Right cardiac atrium (tissue), 5 donors: ENCODE results near the gene FJX1. TPM values are rescaled to one million over a fixed set of nuclear protein-coding genes. Genes with fewer than 3 reads are reported as not detected.
A peak's percentile ranks its signal among the peaks of the same experiment; 100 is the strongest.

Experiments
- ATAC-seq, 2 donors: fragments of 200-7000 bp; cut with Tn5 transposase; one replicate each; pipeline versions ENCODE4 v1.8.0 to v1.9.1; 2020; ENCODE audit warnings: moderate library complexity in 2 of 2, mild to moderate bottlenecking in 1 of 2
- DNase-seq, 3 donors: peaks; one replicate each; pipeline ENCODE4 v3.0.0-alpha.2; 2020
- H3K27ac ChIP-seq: one replicate; pipeline ENCODE4 v1.5.1; 2013; ENCODE audit warnings: mild to moderate bottlenecking, low read length, control low read depth, moderate library complexity
- H3K27me3 ChIP-seq: one replicate; pipeline ENCODE4 v1.6.1; 2013; ENCODE audit not compliant: control insufficient read depth, insufficient read depth
- H3K4me1 ChIP-seq: one replicate; pipeline ENCODE4 v1.6.1; 2013; ENCODE audit warnings: low read length; ENCODE audit not compliant: control insufficient read depth, insufficient read depth
- H3K4me3 ChIP-seq: one replicate; pipeline ENCODE4 v1.5.1; 2013; ENCODE audit warnings: low read length, control low read depth
- H3K9me3 ChIP-seq: one replicate; pipeline ENCODE4 v1.6.1; 2013; ENCODE audit warnings: low read length; ENCODE audit not compliant: control insufficient read depth
- whole genome bisulfite sequencing: extraction: QIAGEN DNeasy Blood & Tissue Kit; methylation state at CpG from one replicate; pipeline ENCODE4 v1.1.7; 2013; 5-methylcytosine and 5-hydroxymethylcytosine counted together
- intact Hi-C, 4 donors: fragments of 100-400 bp; cut with DNase I; formaldehyde crosslinking; loops; one replicate each; pipeline versions ENCODE4 v1.11.0 to v1.14.0; 2022 to 2023
- polyA plus RNA-seq: library from polyadenylated mRNA; stranded (reverse); fragments of 200-250 nt; gene quantifications from one replicate; pipeline ENCODE4 v1.2.3, GENCODE V29; 2013
- total RNA-seq, 4 donors: library from RNA; stranded (reverse); fragmentation: NEBNext Ultra II Directional; extraction: Animal tissue kit (Norgen Biotek cat#: 25700); gene quantifications; one replicate each; pipeline ENCODE4 v1.2.1, GENCODE V29; 2021
- donor health status: healthy with polysubstance abuse.
- donor health status: DM: no; HTN: yes; CAD: no.
- donor health status: DM: no; HTN: no; CAD: no.
- donor health status: DM: no; HTN: yes; CAD: no; lungs with severe emphysema.
- donor health status: DM: yes; HTN: yes; CAD: no.

FJX1 gene
- total and polyA plus RNA-seq, 5 donors, result 0.91 to 5.9 (median 1.3) TPM

- H3K4me3 ChIP-seq, result no peak overlapping the region
- 60% methylated on average over 6 of the region's 6 CpGs for WGBS
- no peaks in the 10 kb centered on the region for H3K9me3 ChIP-seq
- ATAC-seq, result no peak
- H3K27me3 ChIP-seq, result no peaks in the 10 kb centered on the region
- no peak for DNase-seq
- intact Hi-C loops, result no loop called here
- no peak overlapping the region for H3K27ac ChIP-seq
- no peaks in the 10 kb centered on the region for H3K4me1 ChIP-seq
Observed at GRCh38 chr11:35654711-35655110, 36.5 kb downstream of the FJX1 start.

GRCh38 chr11:35655254-35655653 is 37.0 kb downstream of the FJX1 start:
- H3K4me3 ChIP-seq, result no peak overlapping the region
- intact Hi-C loops, result no loop called here
- no peak for ATAC-seq

DNA sequence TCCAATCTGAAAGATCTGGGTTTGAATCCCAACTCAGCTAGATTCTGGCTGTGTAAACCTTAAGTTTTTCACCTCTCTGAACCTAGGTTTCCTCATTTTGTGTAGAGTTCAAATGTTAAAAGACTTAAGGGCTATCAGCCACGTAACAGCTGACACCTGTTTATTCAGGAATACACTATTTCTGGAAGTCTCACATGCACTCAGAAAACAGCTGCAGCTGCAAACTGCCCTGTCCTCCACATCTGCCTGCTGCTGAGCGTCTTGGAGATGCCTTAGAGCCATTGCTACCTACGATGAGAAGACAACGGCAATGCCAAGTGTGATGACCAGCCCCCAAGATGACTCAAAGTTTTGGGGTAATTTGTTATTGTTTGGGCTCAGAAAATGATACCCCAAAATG is 37.6 kb downstream of the FJX1 start:
- 78% methylated on average over 4 of the region's 4 CpGs for WGBS
- ATAC-seq, result no peak
- no peak overlapping the region for H3K4me3 ChIP-seq

More at GRCh38 chr11:35655254-35655653, 37.0 kb downstream of the FJX1 start:
- H3K9me3 ChIP-seq, result no peaks in the 10 kb centered on the region
- H3K27ac ChIP-seq, result no peak overlapping the region
- no peaks in the 10 kb centered on the region for H3K27me3 ChIP-seq
- DNase-seq, result no peak
- H3K4me1 ChIP-seq, result no peaks in the 10 kb centered on the region
- WGBS, result 73% methylated on average over 1 of the region's 1 CpG

DNA sequence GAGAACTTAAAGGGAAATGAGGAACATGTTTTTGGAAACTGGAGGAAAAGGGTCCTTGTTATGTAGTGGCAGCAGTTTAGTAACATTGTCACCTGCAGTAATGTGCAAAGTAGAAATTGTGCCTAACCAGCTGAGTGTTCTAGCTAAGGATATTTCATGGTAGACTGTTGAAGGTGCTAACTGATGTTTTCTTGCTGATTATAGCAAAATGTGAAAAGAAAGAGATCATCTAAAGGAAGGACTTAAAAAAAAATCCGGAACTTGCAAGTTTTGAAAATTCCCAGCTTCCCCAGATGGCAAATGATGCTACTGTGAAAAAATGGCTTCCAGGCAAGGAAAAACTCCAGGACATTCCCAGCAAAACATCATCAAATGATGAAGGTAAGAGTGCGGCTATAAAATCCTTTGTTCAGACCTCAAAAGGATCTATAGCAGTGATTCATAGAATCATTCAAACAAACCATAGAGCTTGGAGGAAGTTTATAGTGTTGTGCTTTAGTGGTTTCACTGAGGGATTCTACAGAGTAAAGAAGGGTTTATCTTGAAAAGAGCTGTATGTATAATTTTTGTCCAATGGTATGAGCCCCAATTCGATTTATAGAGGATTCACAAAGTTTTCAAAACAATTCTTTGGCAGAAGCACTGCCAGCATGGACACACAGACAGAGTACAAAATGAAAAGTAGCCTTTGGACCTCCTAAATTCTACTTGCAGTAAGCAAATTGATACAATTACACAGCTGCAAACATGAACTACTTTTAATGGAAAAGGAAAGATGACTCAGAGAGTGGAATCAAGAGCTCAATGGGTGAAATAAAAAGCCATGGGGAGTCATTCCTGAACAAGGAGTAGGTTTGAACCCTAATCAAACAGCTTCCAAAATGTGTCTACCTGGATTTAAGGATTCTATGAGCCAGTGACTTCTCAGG is 40.0 kb downstream of the FJX1 start:
- no peak overlapping the region for H3K4me3 ChIP-seq
- intact Hi-C loops, result no loop called here
- no peaks in the 10 kb centered on the region for H3K9me3 ChIP-seq
- DNase-seq, result no peak
- H3K27ac ChIP-seq, result no peak overlapping the region
- no peaks in the 10 kb centered on the region for H3K27me3 ChIP-seq
- ATAC-seq, result no peak
- peaks cover 2% of the 10 kb centered on the region for H3K4me1 ChIP-seq
- WGBS, result 68% methylated on average over 3 of the region's 3 CpGs

More for the DNA sequence above, 37.6 kb downstream of the FJX1 start:
- intact Hi-C loops, result no loop called here
- no peaks in the 10 kb centered on the region for H3K9me3 ChIP-seq
- H3K4me1 ChIP-seq, result no peaks in the 10 kb centered on the region
- no peaks in the 10 kb centered on the region for H3K27me3 ChIP-seq
- no peak for DNase-seq
- no peak overlapping the region for H3K27ac ChIP-seq

- Histone ChIP-seq H3K9me3 (no peaks in the 10 kb centered on the region), H3K27me3 (no peaks in the 10 kb centered on the region), H3K4me1 (peaks cover 6% of the 10 kb centered on the region), H3K4me3 (peak overlapping the region; percentile 74), H3K27ac (no peak overlapping the region)
- 40% methylated on average over 5 of the region's 5 CpGs for WGBS
- DNase-seq (no peak), ATAC-seq (no peak)
- intact Hi-C loops, result loop anchor here in 1 of 4 donors (5.0 kb wide), 1 partner anchor 44 kb away; the partner anchor contains the start of gene FJX1
Observed at GRCh38 chr11:35661534-35661933, 43.3 kb downstream of the FJX1 start.

- Histone ChIP-seq H3K9me3 (no peaks in the 10 kb centered on the region), H3K27me3 (no peaks in the 10 kb centered on the region), H3K4me1 (peaks cover 6% of the 10 kb centered on the region), H3K27ac (peak overlapping the region; percentile 90), H3K4me3 (peak overlapping the region; percentile 74)
- ATAC-seq, result no peak
- intact Hi-C loops, result loop anchor here in 1 of 4 donors (5.0 kb wide), 1 partner anchor 45 kb away; the partner anchor contains the start of gene FJX1
- 2% methylated on average over 12 of the region's 12 CpGs for WGBS
- no peak for DNase-seq
Observed at GRCh38 chr11:35662061-35662648, 43.9 kb downstream of the FJX1 start.

DNA sequence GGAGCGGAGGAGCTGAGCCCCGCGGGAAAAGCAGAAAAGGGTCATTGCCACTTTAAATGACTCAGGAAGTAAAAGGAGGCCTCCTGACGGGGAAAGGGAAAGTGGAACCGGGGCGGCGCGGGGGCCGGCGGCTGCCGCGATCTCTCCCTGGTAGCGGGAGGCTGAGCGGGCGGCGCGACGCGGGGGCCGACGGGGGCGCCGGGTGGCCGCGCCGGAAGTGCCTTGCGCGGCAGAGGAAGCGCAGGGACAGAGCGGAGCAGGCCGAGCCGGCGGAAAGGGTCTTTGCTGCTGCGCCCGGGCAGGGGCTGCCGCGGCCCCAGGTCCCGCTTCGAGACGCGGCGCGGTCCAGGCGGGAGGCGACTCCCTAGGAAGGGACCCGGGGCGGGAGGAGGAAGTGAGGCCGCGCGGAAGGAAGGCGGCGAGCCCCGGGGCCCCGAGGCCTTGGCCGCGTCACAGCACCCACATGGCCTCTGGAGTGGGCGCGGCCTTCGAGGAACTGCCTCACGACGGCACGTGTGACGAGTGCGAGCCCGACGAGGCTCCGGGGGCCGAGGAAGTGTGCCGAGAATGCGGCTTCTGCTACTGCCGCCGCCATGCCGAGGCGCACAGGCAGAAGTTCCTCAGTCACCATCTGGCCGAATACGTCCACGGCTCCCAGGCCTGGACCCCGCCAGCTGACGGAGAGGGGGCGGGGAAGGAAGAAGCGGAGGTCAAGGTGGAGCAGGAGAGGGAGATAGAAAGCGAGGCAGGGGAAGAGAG is 44.6 kb downstream of the FJX1 start, which contains the start of gene TRIM44:
Gene TRIM44, plus strand, starts transcription at position 127 of the 759 bp plus-strand sequence. Its CDS starts 337 bp downstream, at position 464.
- intact Hi-C loops, result loop anchor here in 1 of 4 donors (5.0 kb wide), 1 partner anchor 46 kb away; the partner anchor contains the start of gene FJX1
- WGBS, result 2% methylated on average over 82 of the region's 82 CpGs
- ATAC-seq, result peak; percentile 96 to 97
- Histone ChIP-seq H3K4me3 (peak within 1 kb of the TSS; percentile 74), H3K27me3 (no peaks in the 10 kb centered on the region), H3K4me1 (peaks cover 6% of the 10 kb centered on the region), H3K27ac (peak within 1 kb of the TSS; percentile 90), H3K9me3 (no peaks in the 10 kb centered on the region)
- DNase-seq, result peak; percentile 85 to 95 (median 94)

DNA sequence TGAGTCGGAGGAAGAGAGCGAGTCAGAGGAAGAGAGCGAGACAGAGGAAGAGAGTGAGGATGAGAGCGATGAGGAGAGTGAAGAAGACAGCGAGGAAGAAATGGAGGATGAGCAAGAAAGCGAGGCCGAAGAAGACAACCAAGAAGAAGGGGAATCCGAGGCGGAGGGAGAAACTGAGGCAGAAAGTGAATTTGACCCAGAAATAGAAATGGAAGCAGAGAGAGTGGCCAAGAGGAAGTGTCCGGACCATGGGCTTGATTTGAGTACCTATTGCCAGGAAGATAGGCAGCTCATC is 45.1 kb downstream of the FJX1 start:
- peak overlapping the region; percentile 74 for H3K4me3 ChIP-seq
- no peaks in the 10 kb centered on the region for H3K9me3 ChIP-seq
- ATAC-seq, result no peak
- 84% methylated on average over 10 of the region's 10 CpGs for WGBS
- intact Hi-C loops, result loop anchor here in 1 of 4 donors (5.0 kb wide), 1 partner anchor 46 kb away; the partner anchor contains the start of gene FJX1
- H3K27me3 ChIP-seq, result no peaks in the 10 kb centered on the region
- peaks cover 6% of the 10 kb centered on the region for H3K4me1 ChIP-seq
- H3K27ac ChIP-seq, result peak overlapping the region; percentile 90
- DNase-seq, result no peak

- Histone ChIP-seq H3K9me3 (no peaks in the 10 kb centered on the region), H3K27ac (no peak overlapping the region), H3K4me3 (no peak overlapping the region), H3K4me1 (peaks cover 7% of the 10 kb centered on the region), H3K27me3 (no peaks in the 10 kb centered on the region)
- DNase-seq (no peak), ATAC-seq (no peak)
- intact Hi-C loops, result loop anchor here in 1 of 4 donors (5.0 kb wide), 1 partner anchor 48 kb away; the partner anchor contains the start of gene FJX1
- 99% methylated on average over 5 of the region's 5 CpGs for WGBS
Observed at GRCh38 chr11:35664977-35665441, 46.7 kb downstream of the FJX1 start.

- no peaks in the 10 kb centered on the region for H3K9me3 ChIP-seq
- intact Hi-C loops, result no loop called here
Observed at GRCh38 chr11:35667257-35667656, 49.0 kb downstream of the FJX1 start.

More at GRCh38 chr11:35667257-35667656, 49.0 kb downstream of the FJX1 start:
- 100% methylated on average over 1 of the region's 1 CpG for WGBS
- Histone ChIP-seq H3K27ac (no peak overlapping the region), H3K27me3 (no peaks in the 10 kb centered on the region), H3K4me3 (no peak overlapping the region), H3K4me1 (peaks cover 7% of the 10 kb centered on the region)
- ATAC-seq, result no peak
- no peak for DNase-seq
